ENCODE measurements around the gene IFNA1.

IFNA1 gene

DNA sequence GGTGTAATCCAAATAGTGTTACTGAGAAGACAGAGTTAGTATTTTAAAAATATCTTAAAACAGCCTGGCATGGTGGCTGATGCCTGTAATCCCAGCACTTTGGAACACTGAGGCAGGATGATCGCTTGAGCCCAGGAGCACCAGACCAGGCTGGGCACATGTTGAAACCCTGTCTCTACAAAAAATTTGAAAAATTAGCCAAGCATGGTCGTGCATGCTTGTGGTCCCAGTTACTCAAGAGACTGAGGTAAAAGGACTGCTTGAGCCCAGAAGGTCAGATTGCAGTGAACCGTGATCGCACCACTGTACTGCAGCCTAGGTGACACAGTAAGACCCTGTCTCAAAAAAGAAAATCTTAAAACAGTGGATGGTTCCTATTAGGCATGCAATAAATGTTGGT is 12.4 kb downstream of the IFNA1 start:
- Histone ChIP-seq H3K4me1 (no peaks in the 10 kb centered on the region), H3K36me3 (no peaks in the 10 kb centered on the region), H3K9me3 (no peaks in the 10 kb centered on the region), H3K27me3 (no peaks in the 10 kb centered on the region), H3K4me3 (no peak overlapping the region), H3K27ac (no peak overlapping the region)
- TF ChIP-seq, protein P1, sequence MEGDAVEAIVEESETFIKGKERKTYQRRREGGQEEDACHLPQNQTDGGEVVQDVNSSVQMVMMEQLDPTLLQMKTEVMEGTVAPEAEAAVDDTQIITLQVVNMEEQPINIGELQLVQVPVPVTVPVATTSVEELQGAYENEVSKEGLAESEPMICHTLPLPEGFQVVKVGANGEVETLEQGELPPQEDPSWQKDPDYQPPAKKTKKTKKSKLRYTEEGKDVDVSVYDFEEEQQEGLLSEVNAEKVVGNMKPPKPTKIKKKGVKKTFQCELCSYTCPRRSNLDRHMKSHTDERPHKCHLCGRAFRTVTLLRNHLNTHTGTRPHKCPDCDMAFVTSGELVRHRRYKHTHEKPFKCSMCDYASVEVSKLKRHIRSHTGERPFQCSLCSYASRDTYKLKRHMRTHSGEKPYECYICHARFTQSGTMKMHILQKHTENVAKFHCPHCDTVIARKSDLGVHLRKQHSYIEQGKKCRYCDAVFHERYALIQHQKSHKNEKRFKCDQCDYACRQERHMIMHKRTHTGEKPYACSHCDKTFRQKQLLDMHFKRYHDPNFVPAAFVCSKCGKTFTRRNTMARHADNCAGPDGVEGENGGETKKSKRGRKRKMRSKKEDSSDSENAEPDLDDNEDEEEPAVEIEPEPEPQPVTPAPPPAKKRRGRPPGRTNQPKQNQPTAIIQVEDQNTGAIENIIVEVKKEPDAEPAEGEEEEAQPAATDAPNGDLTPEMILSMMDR (IDR thresholded peaks at IDR 0.05), result no peak
- intact Hi-C loops (cut with DNase I; ENCODE audit: low total_unique reads), result no loop called here
- DNase-seq, result no peak

DNA sequence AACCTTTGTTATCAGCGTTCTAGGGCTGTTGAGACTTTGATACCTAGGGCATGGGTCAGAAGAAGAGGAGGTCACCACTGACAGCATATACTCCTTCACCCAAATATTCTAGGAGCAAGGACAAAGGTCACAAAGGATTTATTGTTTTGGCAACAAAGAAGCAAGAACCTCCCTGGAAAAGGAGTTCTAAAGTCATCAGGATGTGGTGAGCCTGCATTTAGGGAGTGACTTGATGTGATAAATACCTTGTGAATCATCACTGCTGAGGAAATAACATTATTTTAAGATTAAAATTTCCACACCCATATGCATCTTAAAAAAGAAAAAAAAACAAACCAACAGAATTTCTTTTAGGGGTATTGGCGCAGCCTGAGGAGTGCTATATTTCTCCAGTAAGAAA is 13.9 kb downstream of the IFNA1 start:
- no peak for DNase-seq
- H3K4me3 ChIP-seq, result no peak overlapping the region
- H3K4me1 ChIP-seq, result no peaks in the 10 kb centered on the region
- H3K9me3 ChIP-seq, result no peaks in the 10 kb centered on the region
- TF ChIP-seq, protein P1 (IDR thresholded peaks at IDR 0.05), result no peak
- H3K27ac ChIP-seq, result no peak overlapping the region
- no peaks in the 10 kb centered on the region for H3K36me3 ChIP-seq
- intact Hi-C loops (cut with DNase I; ENCODE audit: low total_unique reads), result no loop called here
- no peaks in the 10 kb centered on the region for H3K27me3 ChIP-seq

DNA sequence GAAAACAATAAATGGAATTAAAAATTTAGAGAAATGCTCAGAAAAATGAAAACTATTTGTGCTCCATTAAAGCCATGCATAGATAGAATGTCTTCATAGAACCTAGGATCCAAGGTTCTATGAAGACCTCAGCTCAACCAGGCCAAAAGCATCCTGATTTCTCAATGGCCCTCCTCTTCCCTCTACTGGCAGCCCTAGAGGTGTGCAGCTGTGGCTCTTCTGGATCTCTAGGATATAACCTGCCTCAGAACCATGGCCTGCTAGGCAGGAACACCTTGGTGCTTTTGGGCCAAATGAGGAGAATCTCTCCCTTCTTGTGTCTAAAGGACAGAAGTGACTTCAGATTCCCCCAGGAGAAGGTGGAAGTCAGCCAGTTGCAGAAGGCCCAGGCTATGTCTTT is 15.1 kb downstream of the IFNA1 start:
- H3K27me3 ChIP-seq, result no peaks in the 10 kb centered on the region
- no peak for DNase-seq
- intact Hi-C loops (cut with DNase I; ENCODE audit: low total_unique reads), result no loop called here
- no peak overlapping the region for H3K4me3 ChIP-seq
- H3K4me1 ChIP-seq, result no peaks in the 10 kb centered on the region
- no peaks in the 10 kb centered on the region for H3K36me3 ChIP-seq
- H3K27ac ChIP-seq, result no peak overlapping the region
- TF ChIP-seq, protein P1 (IDR thresholded peaks at IDR 0.05), result peak; percentile 41 to 52
- no peaks in the 10 kb centered on the region for H3K9me3 ChIP-seq

GRCh38 chr9:21461377-21461776 is 21.1 kb downstream of the IFNA1 start:
- Histone ChIP-seq H3K27me3 (no peaks in the 10 kb centered on the region), H3K36me3 (no peaks in the 10 kb centered on the region), H3K27ac (no peak overlapping the region), H3K4me1 (no peaks in the 10 kb centered on the region), H3K9me3 (peaks cover 0 to 3% (median 3%) of the 10 kb centered on the region in 3 donors), H3K4me3 (no peak overlapping the region)
- intact Hi-C loops (cut with DNase I; ENCODE audit: low total_unique reads), result no loop called here
- TF ChIP-seq, protein P1 (IDR thresholded peaks at IDR 0.05), result no peak
- DNase-seq, result no peak

- no peaks in the 10 kb centered on the region for H3K27me3 ChIP-seq
- intact Hi-C loops (cut with DNase I; ENCODE audit: low total_unique reads), result no loop called here
- no peaks in the 10 kb centered on the region for H3K36me3 ChIP-seq
- H3K9me3 ChIP-seq, result peaks cover 0 to 3% (median 3%) of the 10 kb centered on the region in 3 donors
- DNase-seq, result no peak
- H3K27ac ChIP-seq, result no peak overlapping the region
- TF ChIP-seq, protein P1 (IDR thresholded peaks at IDR 0.05), result no peak
- no peak overlapping the region for H3K4me3 ChIP-seq
- H3K4me1 ChIP-seq, result no peaks in the 10 kb centered on the region
Observed at GRCh38 chr9:21465138-21465537, 24.9 kb downstream of the IFNA1 start.

DNA sequence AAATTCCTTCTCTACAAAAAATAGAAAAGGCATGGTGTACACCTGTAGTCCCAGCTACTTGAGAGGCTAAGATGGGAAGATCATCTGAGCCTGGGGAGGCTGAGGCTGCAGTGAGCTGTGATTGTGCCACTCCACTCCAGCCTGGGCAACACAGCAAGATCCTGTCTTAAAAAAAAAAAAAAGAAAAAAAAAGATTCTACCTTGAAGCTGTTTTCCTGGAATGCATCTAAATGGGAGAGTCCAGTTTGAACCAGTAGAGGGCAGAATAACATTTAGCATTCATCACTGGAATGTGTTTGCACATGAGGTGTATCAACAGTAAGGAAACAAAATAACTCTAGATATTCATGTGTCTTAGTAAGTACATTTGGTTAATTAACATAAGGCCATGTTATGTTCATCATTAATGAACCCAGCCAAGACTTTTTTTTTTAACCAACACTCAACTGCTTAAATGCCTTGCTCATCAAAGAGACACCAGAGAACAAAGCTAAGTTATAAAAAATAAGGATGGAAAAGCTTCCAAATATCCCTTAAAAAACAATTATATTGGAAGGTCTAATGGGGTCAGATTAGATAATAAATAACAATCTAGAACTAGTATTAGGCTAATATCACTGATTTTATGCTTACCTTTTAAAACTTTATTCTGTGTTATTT is 25.8 kb downstream of the IFNA1 start:
- intact Hi-C loops (cut with DNase I; ENCODE audit: low total_unique reads), result no loop called here
- Histone ChIP-seq H3K27me3 (no peaks in the 10 kb centered on the region), H3K27ac (no peak overlapping the region), H3K4me3 (no peak overlapping the region), H3K9me3 (peaks cover 0 to 3% (median 3%) of the 10 kb centered on the region in 3 donors), H3K36me3 (no peaks in the 10 kb centered on the region), H3K4me1 (no peaks in the 10 kb centered on the region)
- TF ChIP-seq, protein P1 (IDR thresholded peaks at IDR 0.05), result peak; percentile 28 to 45
- no peak for DNase-seq
